Peyer's patch (tissue), 4 donors: ENCODE measurements around the gene COG2.

Experiments
- CTCF ChIP-seq, 6 experiments: fragments of 450-650 bp in 4 of 6; fragments of 200-600 bp in 2 of 6; sonication (generic) in 1 of 6; IDR thresholded peaks; one replicate each; pipeline ENCODE4 v1.5.1; 2017 to 2019; ENCODE audit warnings: antibody characterized with exemption in 6 of 6, mild to moderate bottlenecking in 3 of 6, moderate library complexity in 1 of 6
- POLR2A ChIP-seq, 2 donors: fragments of 450-650 bp; IDR thresholded peaks; one replicate each; pipeline ENCODE4 v1.5.1; 2017; ENCODE audit warnings: antibody characterized with exemption in 2 of 2, mild to moderate bottlenecking in 2 of 2, moderate library complexity in 2 of 2

GRCh38 chr1:230626232-230626631, 16.0 kb upstream of the COG2 start:
- TF ChIP-seq CTCF (IDR thresholded peaks at IDR 0.05) (no peak), POLR2A (IDR thresholded peaks at IDR 0.05) (no peak)
